GM19328 (cell line): ENCODE measurements around the gene NFKBIB.
"Not testable (repeated sequence)": the region's sequence is repeated elsewhere in the genome, so short reads cannot be mapped to it uniquely, and the experiment has no call there.

Experiments used
- ATAC-seq: cut with Tn5 transposase; IDR thresholded peaks from one replicate; pipeline ENCODE4 v1.9.1; 2021; ENCODE audit warnings: mild to moderate bottlenecking, moderate library complexity; ENCODE audit not compliant: unreplicated experiment

Gene NFKBIB

GRCh38 chr19:38924388-38924787 is 24.6 kb downstream of the NFKBIB start:
- no peak for ATAC-seq

DNA sequence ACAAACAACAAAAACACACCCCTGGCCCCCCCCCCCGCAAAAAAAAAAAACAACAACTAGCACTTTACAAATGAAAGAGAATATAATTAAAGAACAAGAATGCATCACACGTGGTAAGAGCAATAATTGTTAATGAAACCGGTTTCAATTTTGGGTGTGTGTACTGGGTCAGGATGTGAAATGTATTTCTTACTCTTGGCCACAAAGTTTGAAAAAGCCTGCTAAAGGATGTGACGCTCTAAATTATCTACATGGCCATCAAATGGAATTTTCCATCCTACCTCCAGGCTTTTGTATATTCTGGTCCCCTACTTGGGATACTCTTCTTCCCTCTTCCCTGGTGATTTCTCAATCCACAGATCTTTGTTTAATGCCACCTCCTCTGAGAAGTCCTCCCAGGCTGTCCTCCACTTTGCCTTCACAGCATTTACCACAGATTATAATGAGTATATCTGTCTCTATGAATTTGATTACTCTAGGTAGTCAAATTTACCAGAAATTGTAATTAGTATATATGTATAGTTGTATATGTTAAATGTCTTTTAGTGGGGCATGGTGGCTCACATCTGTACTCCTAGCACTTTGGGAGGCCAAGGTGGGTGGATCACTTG is 28.7 kb downstream of the NFKBIB start:
- no peak for ATAC-seq

DNA sequence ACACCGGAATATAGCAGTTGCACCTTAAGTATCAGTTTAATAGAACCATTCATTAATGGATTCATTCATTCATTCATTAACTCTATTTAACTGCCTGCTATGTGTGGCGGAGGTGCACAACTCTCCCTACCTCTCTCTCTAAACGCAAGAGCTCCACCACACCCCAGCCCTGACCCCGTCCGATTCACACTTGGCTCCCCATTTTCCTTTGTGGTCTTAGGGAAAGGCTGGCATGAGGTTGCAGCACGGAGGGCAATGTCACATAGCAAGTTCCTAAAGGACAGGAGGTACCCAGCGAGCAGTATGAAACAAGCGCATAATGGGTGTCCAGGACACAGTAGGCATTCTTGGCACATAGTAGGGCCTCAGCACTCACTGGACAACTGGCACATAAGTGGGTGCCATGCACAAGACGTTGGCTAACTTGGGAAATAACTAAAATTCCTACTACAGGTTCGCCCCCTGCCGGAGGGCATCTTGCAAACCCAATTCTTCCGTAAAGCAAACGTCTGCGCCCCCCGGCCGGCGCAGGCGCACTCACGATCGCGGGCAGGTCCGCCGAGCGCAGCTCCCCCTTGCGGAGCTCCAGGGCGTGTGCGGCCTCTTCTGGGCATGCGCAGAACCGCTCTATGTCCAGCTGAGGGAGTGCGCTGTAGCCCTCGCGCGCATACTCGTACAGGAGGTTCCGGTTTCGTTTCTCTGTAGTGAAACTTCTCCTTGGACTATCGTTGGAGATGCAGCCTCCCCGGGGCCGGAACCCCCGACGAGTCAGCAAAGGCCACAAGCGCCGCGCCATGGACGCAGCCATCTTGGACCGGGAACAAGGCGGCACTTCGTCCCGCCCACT is 30.4 kb downstream of the NFKBIB start, which contains the start of gene SARS2:
Gene SARS2 (minus strand): TSS at position 835 of the 847 bp plus-strand sequence. CDS start 27 bp downstream, at position 808.
- ATAC-seq, result peak; percentile 82

- ATAC-seq, result peak; percentile 76
Observed at GRCh38 chr19:38930776-38931520, 31.2 kb downstream of the NFKBIB start, which contains the start of gene MRPS12. MRPS12 (plus strand) TSS chr19:38930944; CDS start chr19:38931295, 351 bp downstream.

GRCh38 chr19:38931521-38931793 is 31.7 kb downstream of the NFKBIB start:
- ATAC-seq, result no peak

- ATAC-seq, result no peak
Observed at GRCh38 chr19:38932425-38933179, 32.8 kb downstream of the NFKBIB start.

GRCh38 chr19:38933544-38933943 is 33.8 kb downstream of the NFKBIB start:
- ATAC-seq, result no peak

GRCh38 chr19:38939957-38940356 is 40.2 kb downstream of the NFKBIB start:
- no peak for ATAC-seq

- ATAC-seq, result not testable (repeated sequence)
Observed at GRCh38 chr19:38941466-38941865, 41.7 kb downstream of the NFKBIB start.

GRCh38 chr19:38941979-38942378 is 42.2 kb downstream of the NFKBIB start:
- ATAC-seq, result no peak

DNA sequence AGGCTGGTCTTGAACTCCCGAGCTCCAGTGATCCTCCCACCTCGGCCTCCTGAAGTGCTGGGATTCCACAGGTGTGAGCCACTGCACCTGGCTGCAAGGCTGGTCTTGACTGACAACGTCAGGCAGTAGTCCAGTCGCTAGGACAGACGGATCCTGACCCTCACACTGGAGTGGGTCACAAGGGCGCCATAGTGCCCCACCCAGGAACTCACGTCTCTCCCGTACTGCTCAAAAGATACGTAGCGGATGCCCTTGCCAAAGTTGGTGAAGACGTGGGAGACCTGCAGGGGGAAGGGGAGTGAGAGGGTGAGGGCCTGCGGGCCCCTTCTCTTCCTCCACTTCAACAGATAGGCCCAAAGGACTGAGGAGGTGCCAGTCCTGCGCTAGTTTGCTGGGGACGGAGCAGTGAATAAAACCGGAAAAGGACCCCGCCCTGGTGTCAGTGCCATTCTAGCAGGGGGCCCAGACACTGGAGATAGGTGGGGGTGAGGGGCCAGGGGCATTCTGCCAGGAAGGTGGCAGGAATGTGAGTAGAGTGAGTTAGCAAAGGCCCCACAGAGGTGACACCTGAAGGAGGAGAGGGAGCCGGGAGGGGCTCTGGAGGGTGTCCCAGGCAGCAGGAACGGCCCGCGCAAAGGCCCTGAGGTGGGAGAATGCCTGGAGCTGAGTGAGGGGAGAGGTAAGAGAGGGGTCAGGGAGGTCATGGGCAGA is 42.9 kb downstream of the NFKBIB start:
- ATAC-seq, result no peak

GRCh38 chr19:38944981-38945506 is 45.3 kb downstream of the NFKBIB start:
- ATAC-seq, result no peak

DNA sequence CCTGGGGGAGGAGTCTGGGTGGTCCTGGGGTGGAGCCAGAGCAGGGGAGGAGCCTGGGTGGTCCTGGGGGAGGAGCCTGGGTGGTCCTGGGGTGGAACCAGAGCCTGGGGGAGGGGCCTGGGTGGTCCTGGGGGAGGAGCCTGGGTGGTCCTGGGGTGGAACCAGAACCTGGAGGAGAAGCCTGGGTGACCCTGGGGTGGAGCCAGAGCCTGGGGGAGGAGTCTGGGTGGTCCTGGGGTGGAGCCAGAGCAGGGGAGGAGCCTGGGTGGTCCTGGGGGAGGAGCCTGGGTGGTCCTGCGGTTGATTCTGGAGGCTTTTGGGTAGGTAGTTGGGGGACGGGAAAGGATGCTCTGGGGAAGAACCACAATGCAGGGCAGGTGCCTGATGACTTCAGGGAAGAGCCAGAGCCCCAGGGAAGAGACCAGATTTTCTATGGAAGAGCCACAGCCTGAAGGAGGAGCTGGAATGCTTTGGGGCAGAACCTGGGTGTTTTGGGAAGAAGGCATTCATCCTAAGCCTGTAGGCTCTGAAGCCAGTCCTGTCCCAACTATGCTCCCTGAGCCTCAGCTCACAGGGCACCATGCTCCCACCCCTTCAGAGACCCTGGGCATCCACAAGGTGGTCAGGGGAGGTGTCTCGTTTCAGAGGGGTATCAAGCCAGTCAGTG is 45.9 kb downstream of the NFKBIB start:
- ATAC-seq, result no peak

DNA sequence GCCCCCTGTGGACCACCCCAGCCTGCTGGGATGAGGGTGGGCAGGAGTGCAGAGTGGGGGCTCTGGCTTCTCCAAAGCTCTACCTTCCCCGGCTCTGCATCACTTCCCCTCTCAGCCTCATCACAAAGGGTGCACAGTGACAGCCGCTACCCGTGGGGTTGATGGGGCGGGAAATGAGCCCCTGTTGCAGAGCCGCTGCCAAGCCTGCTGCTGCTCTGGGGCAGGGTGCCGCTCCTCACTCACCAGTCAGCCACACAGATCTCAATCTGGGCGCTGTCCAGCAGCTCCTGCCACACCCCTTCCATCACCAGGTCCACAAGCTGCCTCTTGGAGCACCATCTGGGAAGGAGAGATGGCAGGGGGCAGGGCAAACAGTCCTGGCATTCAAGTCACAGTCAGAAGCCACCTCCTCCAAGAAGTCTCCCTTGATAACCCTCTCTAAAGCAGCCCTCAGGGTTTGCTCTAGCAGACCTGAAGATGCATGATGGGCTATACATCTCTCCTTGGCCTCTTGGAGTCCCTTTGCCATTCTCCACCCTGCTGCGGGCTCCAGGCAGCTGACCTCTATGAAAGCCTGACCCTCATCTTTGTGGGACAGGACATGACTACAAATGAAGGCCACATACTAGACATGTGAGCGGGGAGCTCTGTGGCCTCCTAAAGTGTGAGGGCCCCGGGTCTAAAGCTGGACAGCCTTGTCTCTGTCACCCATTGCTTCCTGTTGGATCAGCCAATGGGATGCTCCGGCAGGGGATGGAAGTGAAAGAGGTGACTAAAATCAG is 46.7 kb downstream of the NFKBIB start:
- ATAC-seq, result no peak

- no peak for ATAC-seq
Observed at GRCh38 chr19:38949580-38950367, 50.0 kb downstream of the NFKBIB start.

- ATAC-seq, result no peak
Observed at GRCh38 chr19:38951187-38951586, 51.4 kb downstream of the NFKBIB start.

DNA sequence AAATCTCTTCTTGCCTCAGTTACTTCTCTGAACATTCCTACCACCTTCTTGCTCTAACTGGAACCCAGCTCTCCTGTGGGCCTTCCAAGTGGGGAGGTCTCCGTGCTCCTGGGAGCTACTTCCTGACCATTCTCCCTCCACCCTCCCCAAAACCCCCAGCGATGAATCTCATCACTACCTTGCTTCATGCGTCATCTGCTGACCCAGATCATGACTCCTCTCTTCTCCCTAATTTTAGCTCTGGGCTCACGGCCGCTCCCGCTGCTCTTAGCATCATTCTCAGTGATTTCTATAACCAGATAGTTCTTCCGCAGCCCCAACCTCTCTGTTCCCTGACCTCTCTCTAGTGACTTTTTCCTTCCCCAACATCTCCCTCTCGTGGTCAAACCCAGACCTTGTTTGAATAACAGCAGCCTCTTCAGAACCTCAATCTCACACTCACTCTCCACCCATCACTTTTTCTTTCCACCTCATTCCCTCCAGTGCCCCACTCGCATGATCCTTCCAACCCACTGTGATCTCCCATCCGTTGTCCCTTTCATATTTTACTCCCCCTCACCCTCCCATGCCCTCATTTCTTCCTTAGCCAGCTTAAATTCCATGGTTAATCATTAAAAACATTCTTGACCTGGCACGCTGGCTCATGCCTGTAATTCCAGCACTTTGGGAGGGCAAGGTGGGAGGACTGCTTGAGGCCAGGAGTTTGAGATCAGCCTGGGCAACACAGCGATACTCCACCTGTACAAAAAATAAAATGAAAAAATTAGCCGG is 52.8 kb downstream of the NFKBIB start:
- ATAC-seq, result no peak
